ENCODE measurements around the gene MOGAT3.

GRCh38 chr7:101231644-101232043 lies 30.8 kb upstream of the MOGAT3 start:
- TF ChIP-seq POLR2AphosphoS5 (IDR thresholded peaks at IDR 0.05; ENCODE audit: low read depth), result no peak
- TF ChIP-seq STAT1 (IDR thresholded peaks at IDR 0.05; ENCODE audit: unreplicated experiment), result no peak
